HG03064 (cell line): ENCODE results near the gene H1-8.
"Not testable (repeated sequence)": the region's sequence is repeated elsewhere in the genome, so short reads cannot be mapped to it uniquely, and the experiment has no call there.

Experiments
- ATAC-seq: cut with Tn5 transposase; IDR thresholded peaks from one replicate; pipeline ENCODE4 v1.9.1; 2021; ENCODE audit warnings: low read depth; ENCODE audit not compliant: unreplicated experiment

Gene H1-8

GRCh38 chr3:129514563-129514962 is 28.4 kb upstream of the H1-8 start:
- ATAC-seq, result no peak

- ATAC-seq, result not testable (repeated sequence)
Measured at GRCh38 chr3:129515108-129515820, 27.7 kb upstream of the H1-8 start.

- ATAC-seq, result not testable (repeated sequence)
Measured at GRCh38 chr3:129515821-129516432, 27.0 kb upstream of the H1-8 start.

GRCh38 chr3:129517516-129517915 is 25.5 kb upstream of the H1-8 start:
- no peak for ATAC-seq

GRCh38 chr3:129518038-129518561 is 24.9 kb upstream of the H1-8 start:
- ATAC-seq, result no peak

- no peak for ATAC-seq
Measured at GRCh38 chr3:129518581-129518980, 24.4 kb upstream of the H1-8 start.

GRCh38 chr3:129519449-129519848 is 23.5 kb upstream of the H1-8 start:
- ATAC-seq, result no peak

- no peak for ATAC-seq
Measured at GRCh38 chr3:129519896-129520715, 22.9 kb upstream of the H1-8 start.

GRCh38 chr3:129520960-129521359 is 22.0 kb upstream of the H1-8 start:
- ATAC-seq, result no peak

GRCh38 chr3:129521611-129522010 is 21.4 kb upstream of the H1-8 start:
- no peak for ATAC-seq

- no peak for ATAC-seq
Measured at GRCh38 chr3:129522953-129523352, 20.0 kb upstream of the H1-8 start.

- ATAC-seq, result no peak
Measured at GRCh38 chr3:129524081-129524480, 18.9 kb upstream of the H1-8 start.

GRCh38 chr3:129525341-129525968 is 17.5 kb upstream of the H1-8 start:
- no peak for ATAC-seq

- peak; percentile 81 for ATAC-seq
Measured at GRCh38 chr3:129526121-129526900, 16.7 kb upstream of the H1-8 start.

- no peak for ATAC-seq
Measured at GRCh38 chr3:129527262-129527661, 15.7 kb upstream of the H1-8 start.

- no peak for ATAC-seq
Measured at GRCh38 chr3:129528589-129529100, 14.3 kb upstream of the H1-8 start, which contains the start of gene RHO. RHO (plus strand) TSS chr3:129528639; CDS start chr3:129528734, 95 bp downstream.

- ATAC-seq, result no peak
Measured at GRCh38 chr3:129529436-129530210, 13.4 kb upstream of the H1-8 start.

GRCh38 chr3:129530251-129530791 is 12.7 kb upstream of the H1-8 start:
- ATAC-seq, result no peak

- no peak for ATAC-seq
Measured at GRCh38 chr3:129530821-129531220, 12.2 kb upstream of the H1-8 start.
